ENCODE measurements around the gene SPOCK3.

The SPOCK3 gene

DNA sequence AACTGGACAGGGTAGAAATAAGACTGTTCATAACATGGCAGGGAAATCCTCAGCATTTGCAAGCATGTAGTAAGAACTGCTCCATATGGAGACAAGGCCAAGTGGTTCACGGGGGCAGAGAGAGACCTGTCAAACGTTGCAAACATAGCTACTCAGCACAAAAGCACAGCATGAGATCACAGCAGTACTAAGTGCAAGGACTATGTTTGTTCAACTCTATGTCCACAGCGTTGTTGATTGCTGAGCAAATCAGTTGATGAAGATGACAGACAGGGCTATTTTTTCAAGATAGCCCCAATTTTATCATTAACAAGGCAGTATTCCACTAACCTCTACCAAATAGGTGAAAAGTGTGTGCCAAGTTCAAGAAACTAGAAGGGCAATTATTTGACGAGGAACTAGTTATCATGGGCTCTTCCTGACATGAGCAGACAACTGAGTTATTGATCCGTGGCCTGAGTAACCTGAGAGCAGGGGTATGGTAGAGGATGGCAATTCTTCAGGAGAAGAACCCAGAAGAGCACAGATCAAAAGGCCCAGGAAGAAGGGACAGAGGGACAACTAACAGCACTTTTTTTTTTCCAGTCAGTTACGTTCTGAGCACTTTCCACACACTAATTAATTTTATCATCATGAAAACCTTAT is 57.4 kb downstream of the SPOCK3 start:
- DNase-seq (ENCODE audit: low read depth): no peak

DNA sequence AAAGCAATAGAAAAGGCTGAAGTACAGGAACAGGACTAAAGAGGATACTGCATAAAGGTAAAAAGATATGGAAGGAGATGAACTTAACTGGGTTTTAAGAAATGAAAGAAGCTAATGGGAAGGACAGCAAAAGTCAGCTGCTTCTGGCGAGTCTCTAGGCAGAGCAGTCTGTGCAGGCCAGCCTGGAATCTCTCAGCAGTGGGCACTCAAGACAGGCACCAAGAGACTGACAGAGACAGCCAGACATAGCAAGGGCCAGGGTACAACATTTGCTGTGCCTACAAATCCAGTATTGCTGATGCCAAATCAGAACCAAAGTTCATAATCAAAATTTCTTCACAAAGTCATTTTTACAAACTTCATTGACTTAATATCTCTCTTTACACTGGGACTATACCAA is 62.4 kb downstream of the SPOCK3 start:
- no peak for DNase-seq (ENCODE audit: low read depth)

DNA sequence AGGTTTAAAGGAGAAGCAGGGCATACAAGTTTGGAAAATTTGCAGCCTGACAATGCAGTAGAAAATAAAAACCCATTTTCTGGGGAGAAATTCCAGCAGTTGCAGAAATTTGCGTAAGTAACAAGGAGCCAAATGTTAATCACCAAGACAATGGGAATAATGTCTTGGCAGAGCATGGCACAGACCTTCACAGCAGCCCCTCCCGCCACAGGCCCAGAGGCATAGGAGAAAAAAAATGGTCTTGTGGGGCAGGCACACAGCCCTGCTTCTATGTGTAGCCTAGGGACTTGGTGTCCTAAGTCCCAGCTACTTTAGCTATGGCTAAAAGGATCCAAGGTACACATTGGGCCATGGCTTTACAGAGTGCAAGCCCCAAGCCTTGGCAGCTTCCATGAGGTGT is 65.7 kb downstream of the SPOCK3 start:
- DNase-seq (ENCODE audit: low read depth): no peak

GRCh38 chr4:167150587-167150986 is 83.7 kb downstream of the SPOCK3 start:
- DNase-seq (ENCODE audit: low read depth): no peak

GRCh38 chr4:167144605-167145004 is 89.7 kb downstream of the SPOCK3 start:
- DNase-seq (ENCODE audit: low read depth): no peak

DNA sequence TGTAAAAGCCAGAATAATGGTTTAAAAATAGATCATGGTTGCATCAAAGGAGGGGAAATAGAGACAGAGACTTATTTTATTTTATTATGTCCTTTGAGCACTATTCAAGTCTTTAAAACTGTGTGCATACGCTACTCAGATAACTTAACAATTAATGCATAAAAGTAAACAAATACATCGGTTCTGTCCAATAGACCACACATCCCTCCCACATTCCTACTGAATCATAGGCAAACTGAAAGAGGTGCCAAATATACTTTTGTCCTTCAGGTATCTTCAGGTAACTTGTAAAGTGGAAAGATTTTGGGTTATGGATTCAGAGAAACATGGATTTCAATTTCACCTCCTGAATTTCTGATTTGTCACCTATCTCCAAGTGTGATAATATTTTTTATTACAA is 91.3 kb downstream of the SPOCK3 start:
- no peak for DNase-seq (ENCODE audit: low read depth)

DNA sequence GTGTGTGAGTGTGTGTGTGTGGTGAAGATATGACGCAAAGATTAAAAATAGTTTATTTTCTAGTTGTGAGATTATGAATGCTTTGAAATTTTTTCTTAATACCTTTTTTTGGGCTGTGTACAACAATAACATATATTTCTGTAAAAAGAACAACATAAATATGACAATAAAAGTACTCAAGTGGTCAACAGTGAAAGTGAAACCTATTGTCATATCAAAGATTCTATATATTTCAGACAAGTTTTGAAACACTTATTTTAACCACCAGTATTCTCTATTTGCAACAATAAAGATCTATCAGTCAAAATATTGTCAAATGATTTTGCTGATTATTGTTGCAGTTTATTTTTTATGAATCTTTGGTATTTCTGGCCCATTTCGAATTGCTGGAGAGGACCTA is 98.0 kb downstream of the SPOCK3 start:
- DNase-seq (ENCODE audit: low read depth): no peak

- DNase-seq (ENCODE audit: low read depth): no peak
These were observed 105.1 kb downstream of the SPOCK3 start for GRCh38 chr4:167129146-167129545.

DNA sequence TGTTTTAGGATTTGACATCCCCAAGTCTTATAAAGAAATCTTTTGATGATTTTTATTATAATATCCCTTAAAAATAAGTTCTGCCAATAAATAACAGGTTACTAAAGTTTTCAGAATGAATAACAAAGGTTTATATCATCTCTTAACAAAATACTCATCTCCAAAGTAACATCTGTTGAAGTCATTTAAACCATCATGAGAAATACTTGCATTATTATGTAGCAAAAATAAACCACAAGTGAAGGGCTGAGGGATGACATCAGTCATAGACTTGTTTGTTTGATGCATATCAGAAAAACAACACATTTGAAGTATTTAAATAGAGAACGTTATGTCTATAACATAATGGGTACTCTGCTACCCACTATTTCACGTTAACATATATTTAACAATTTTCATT is 114.9 kb downstream of the SPOCK3 start:
- no peak for DNase-seq (ENCODE audit: low read depth)

DNA sequence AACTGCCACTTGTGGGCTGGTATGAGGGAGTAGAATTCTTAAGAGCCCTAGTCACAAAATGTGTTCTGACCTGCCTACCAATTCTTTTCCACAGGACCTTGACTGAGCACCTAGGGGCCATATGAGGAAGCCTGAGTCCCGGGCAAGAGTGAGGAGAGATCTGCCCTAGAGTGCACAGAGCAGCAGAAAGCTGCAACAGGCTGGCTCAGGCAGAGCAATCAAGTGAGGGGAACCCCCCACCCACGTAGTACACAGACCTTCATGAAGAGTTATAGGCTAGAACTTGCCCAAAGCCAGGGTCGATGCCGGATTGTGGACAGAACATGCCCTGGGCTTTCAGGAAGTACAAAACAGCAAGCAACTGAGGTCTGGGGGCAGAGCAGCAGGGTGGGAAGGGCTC is 117.0 kb downstream of the SPOCK3 start:
- DNase-seq (ENCODE audit: low read depth): no peak

GRCh38 chr4:167114416-167114971 is 119.8 kb downstream of the SPOCK3 start:
- DNase-seq (ENCODE audit: low read depth): no peak

DNA sequence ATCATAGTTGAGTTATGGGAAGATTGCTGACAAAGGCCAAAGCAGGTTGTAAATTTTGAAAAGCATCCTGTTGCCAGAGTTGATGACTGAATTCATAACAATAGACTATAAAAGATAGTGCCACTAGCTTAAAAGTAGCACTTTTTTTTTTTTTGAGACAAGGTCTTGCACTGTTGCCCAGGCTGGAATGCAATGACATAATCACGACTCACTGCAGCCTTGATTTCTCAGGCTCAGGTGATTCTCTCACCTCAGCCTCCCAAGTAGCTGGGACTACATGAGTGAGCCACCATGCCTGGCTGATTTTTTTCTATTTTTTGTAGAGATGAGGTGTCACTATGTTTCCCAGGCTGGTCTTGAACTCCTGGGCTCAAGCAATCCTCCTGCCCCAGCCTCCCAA is 122.7 kb downstream of the SPOCK3 start:
- DNase-seq (ENCODE audit: low read depth): no peak

DNA sequence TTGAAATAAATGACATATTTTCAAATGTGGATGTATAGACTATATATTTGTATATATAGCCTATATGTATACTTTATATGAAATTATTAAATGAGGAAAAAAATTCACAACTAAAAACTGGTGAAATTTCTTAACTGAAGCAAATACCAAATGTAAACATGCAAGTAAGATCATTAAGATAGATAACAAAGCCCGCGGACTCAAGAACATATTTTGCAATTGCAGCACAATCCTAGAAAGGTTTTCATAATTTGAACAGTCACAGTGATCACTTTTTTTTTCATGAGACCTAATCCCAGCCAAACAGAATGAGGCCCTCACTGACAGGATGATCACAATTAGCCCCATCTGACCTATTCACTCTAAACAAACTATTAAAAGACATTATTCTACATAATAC is 123.2 kb downstream of the SPOCK3 start:
- DNase-seq (ENCODE audit: low read depth): no peak

GRCh38 chr4:167109859-167110258 is 124.4 kb downstream of the SPOCK3 start:
- no peak for DNase-seq (ENCODE audit: low read depth)

GRCh38 chr4:167105857-167106256 is 128.4 kb downstream of the SPOCK3 start:
- no peak for DNase-seq (ENCODE audit: low read depth)

- no peak for DNase-seq (ENCODE audit: low read depth)
These were observed 131.8 kb downstream of the SPOCK3 start for GRCh38 chr4:167102475-167102874.

- no peak for DNase-seq (ENCODE audit: low read depth)
These were observed 133.3 kb downstream of the SPOCK3 start for GRCh38 chr4:167101035-167101434.

DNA sequence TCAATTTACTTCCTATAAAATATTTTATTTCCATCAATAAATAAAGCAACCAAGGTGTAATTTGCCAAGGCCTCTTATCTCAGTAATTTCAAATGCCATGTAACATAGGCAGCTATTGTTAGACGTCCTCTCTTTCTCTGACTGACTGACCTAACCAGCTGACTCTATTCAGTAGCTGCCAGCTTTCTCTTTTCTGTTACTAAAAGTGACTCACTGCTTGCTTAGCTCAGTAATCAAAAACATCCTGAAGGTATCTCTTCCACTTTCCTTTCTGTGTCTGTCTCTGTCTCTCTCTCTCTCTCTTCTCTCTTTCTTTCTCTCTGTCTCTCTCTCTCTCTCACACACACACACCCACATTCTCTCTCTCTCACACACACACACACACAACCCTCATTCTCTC is 134.2 kb downstream of the SPOCK3 start:
- no peak for DNase-seq (ENCODE audit: low read depth)

DNA sequence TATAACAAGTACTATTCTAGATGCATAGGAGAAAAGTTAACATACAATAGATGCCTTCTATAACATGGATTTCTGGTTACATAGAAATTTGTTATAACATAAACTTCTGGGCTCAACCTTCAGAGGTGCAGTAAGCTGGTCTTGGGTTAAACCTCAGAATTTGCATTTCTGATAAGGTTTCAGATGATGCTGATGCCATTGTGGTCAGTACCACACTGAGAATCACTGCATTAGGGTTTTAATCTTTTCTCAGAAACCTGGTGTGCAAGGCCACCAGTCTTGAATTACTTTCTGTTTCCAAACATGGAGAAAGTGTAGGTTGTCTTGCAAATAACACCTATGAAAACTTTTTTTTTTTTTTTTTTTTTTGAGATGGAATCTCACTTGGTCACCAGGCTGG is 146.2 kb downstream of the SPOCK3 start:
- DNase-seq (ENCODE audit: low read depth): no peak

GRCh38 chr4:167084321-167084720 is 150.0 kb downstream of the SPOCK3 start:
- no peak for DNase-seq (ENCODE audit: low read depth)

- DNase-seq (ENCODE audit: low read depth): no peak
These were observed 154.5 kb downstream of the SPOCK3 start for GRCh38 chr4:167079762-167080161.

DNA sequence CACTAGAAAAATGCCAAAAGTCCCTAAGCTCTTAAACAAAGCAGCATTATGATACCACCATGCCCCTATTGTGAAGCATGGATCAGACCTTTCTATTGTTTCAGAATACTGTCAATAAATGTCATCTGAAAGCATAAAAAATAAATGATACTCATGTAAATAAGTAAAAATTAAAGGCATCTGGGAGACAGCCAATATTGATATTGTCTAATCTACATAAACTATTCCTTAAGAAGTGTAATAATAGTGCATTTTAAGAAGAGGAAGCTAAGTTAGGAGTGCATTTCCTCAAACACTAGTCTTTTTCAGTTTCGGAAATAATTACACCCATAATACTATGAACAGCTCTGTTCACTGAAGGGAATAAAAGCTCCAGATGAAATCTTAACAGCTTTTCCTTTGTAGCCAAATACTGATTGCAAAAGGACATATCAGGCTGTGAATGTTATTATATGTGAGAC is 181.6 kb downstream of the SPOCK3 start:
- no peak for DNase-seq (ENCODE audit: low read depth)

DNA sequence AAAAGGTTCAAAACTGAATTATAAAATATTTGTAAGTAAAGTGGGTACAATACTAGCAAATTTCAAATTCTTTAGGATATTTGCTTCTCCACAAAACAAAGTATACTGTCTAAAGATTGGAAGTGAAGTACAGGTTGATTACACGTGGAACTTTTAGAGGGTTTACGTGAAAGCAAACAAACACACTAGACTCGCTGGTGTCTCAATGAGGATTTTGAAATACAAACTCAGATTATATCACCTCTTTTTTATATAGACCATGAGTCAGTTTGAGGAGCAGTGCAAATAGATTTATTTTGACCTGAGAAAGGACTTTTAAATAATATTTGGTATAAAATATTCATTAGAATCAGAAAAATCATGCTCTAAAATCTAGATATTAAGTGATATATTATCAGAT is 185.0 kb downstream of the SPOCK3 start:
- DNase-seq (ENCODE audit: low read depth): no peak

GRCh38 chr4:167041524-167041923 is 192.8 kb downstream of the SPOCK3 start:
- DNase-seq (ENCODE audit: low read depth): no peak
